T-cell (primary cell): ENCODE data around the gene CYFIP1. TPM values are rescaled to one million over a fixed set of nuclear protein-coding genes. Genes with fewer than 3 reads are reported as not detected.

Experiments
- ATAC-seq, 4 experiments: fragments of 200-7000 bp in 3 of 4; fragments of 150-1000 bp in 1 of 4; cut with Tn5 transposase; replicated peaks in 1 of 4; 1 replicate in 3 of 4; 2 replicates in 1 of 4; pipeline ENCODE4 v1.10.0; 2021; ENCODE audit warnings: moderate library complexity in 3 of 4, mild to moderate bottlenecking in 2 of 4, moderate number of reproducible peaks in 1 of 4
- CTCF ChIA-PET, 2 donors: fragments of 300-600 bp; sonication (Branson Sonifier 250); formaldehyde crosslinking; loops; one replicate each; lab custom pipeline; 2022; ENCODE audit warnings: antibody characterized with exemption in 2 of 2; lab: Charles Lee
- POLR2A ChIA-PET, 2 donors: fragments of 300-600 bp; sonication (Branson Sonifier 250); formaldehyde crosslinking; loops; one replicate each; lab custom pipeline; 2022; ENCODE audit warnings: antibody characterized with exemption in 2 of 2; lab: Charles Lee
- DNase-seq, 35 experiments: peaks; one replicate each; pipeline versions ENCODE4 v3.0.0 to v3.0.0-alpha.2; 2013 to 2023
- H3K27ac ChIP-seq: one replicate; pipeline ENCODE4 v1.5.1; 2013; ENCODE audit warnings: low read length
- H3K27me3 ChIP-seq, 2 experiments: replicated peaks in 1 of 2; 1 replicate in 1 of 2; 2 replicates in 1 of 2; pipeline versions ENCODE4 v1.6.1 to v1.7.0; 2013; ENCODE audit warnings: low read length in 1 of 2, mixed read lengths in 1 of 2; ENCODE audit not compliant: control insufficient read depth in 2 of 2, insufficient read depth in 2 of 2; ENCODE audit errors: extremely low read depth in 1 of 2
- H3K36me3 ChIP-seq, 2 donors: 1 replicate in 1 of 2; 2 replicates in 1 of 2; pipeline versions ENCODE4 v1.6.1 to v1.7.0; 2013; ENCODE audit warnings: low read length in 1 of 2; ENCODE audit not compliant: control insufficient read depth in 2 of 2, insufficient read depth in 1 of 2; ENCODE audit errors: extremely low read depth in 1 of 2
- H3K4me1 ChIP-seq, 2 experiments: 1 replicate in 1 of 2; 2 replicates in 1 of 2; pipeline versions ENCODE4 v1.6.1 to v1.7.0; 2013; ENCODE audit warnings: low read length in 2 of 2, mixed read lengths in 1 of 2; ENCODE audit not compliant: insufficient read depth in 2 of 2, control insufficient read depth in 1 of 2; ENCODE audit errors: extremely low read depth in 1 of 2
- H3K4me3 ChIP-seq, 2 donors: 1 replicate in 1 of 2; 2 replicates in 1 of 2; pipeline versions ENCODE4 v1.5.1 to v1.7.0; 2013; ENCODE audit warnings: mild to moderate bottlenecking in 2 of 2, low read length in 1 of 2, moderate library complexity in 1 of 2; ENCODE audit not compliant: control insufficient read depth in 1 of 2; ENCODE audit errors: extremely low read depth in 1 of 2
- H3K9me3 ChIP-seq: 2 replicates; pipeline ENCODE4 v1.7.0; 2013
- H3K27ac Mint-ChIP-seq, 2 donors: one replicate each; pipeline ENCODE4 v1.8.0; 2020 to 2021; ENCODE audit warnings: mild to moderate bottlenecking in 2 of 2, mixed read lengths in 2 of 2
- H3K27me3 Mint-ChIP-seq, 2 donors: one replicate each; pipeline ENCODE4 v1.8.0; 2021 to 2022; ENCODE audit warnings: mixed read lengths in 2 of 2
- H3K36me3 Mint-ChIP-seq: one replicate; pipeline ENCODE4 v1.8.0; 2021; ENCODE audit warnings: mixed read lengths
- H3K4me1 Mint-ChIP-seq, 3 donors: one replicate each; pipeline ENCODE4 v1.8.0; 2020 to 2022; ENCODE audit warnings: mixed read lengths in 3 of 3, mild to moderate bottlenecking in 1 of 3
- H3K4me3 Mint-ChIP-seq, 3 donors: one replicate each; pipeline ENCODE4 v1.8.0; 2020 to 2022; ENCODE audit warnings: mild to moderate bottlenecking in 3 of 3, mixed read lengths in 3 of 3, moderate library complexity in 3 of 3
- H3K9me3 Mint-ChIP-seq, 3 donors: one replicate each; pipeline ENCODE4 v1.8.0; 2020 to 2022; ENCODE audit warnings: mixed read lengths in 3 of 3
- WGBS: methylation state at CpG from one replicate; pipeline ENCODE4 v1.1.5; 2013; ENCODE audit warnings: missing lambda C conversion rate; ENCODE audit not compliant: insufficient coverage; 5-methylcytosine and 5-hydroxymethylcytosine counted together
- total RNA-seq, 35 experiments: library from RNA in 6 of 35; stranded (reverse) in 6 of 35; fragments of 120-200 nt in 1 of 35; gene quantifications; one replicate each; pipeline versions ENCODE4 v1.2.1 to v1.2.4 and lab custom pipeline; 2013 to 2026

CYFIP1 gene
- total RNA-seq, 5 donors from 2014 or later (not counting 1 experiment from before 2014, with no cell fraction given) = 3.8 to 10.2 (median 7.9) TPM

- ATAC-seq (no peak), DNase-seq (peak in 3 of 35 experiments; percentile 5 to 15 (median 7))
- no peak overlapping the region for H3K4me3 Mint-ChIP-seq
- no peak overlapping the region for H3K27ac Mint-ChIP-seq
- no peaks in the 10 kb centered on the region for H3K4me1 ChIP-seq
- no peaks in the 10 kb centered on the region for H3K27me3 ChIP-seq
- H3K27me3 Mint-ChIP-seq = no peaks in the 10 kb centered on the region
- no peak overlapping the region for H3K4me3 ChIP-seq
- H3K27ac ChIP-seq = no peak overlapping the region
- H3K36me3 Mint-ChIP-seq = peaks cover 14% of the 10 kb centered on the region
- ChIA-PET CTCF (no interaction called here), POLR2A (no interaction called here)
- H3K9me3 ChIP-seq = no peaks in the 10 kb centered on the region
- H3K36me3 ChIP-seq = no peaks in the 10 kb centered on the region
- 89% methylated on average over 1 of the region's 1 CpG for WGBS
- H3K4me1 Mint-ChIP-seq = peaks cover 0 to 2% (median 0%) of the 10 kb centered on the region in 3 donors
- H3K9me3 Mint-ChIP-seq = no peaks in the 10 kb centered on the region
Observed at GRCh38 chr15:22884344-22884743, 95.8 kb downstream of the CYFIP1 start.

GRCh38 chr15:22883196-22883595 is 97.0 kb downstream of the CYFIP1 start:
- Histone ChIP-seq H3K4me1 (no peaks in the 10 kb centered on the region), H3K27me3 (no peaks in the 10 kb centered on the region), H3K36me3 (no peaks in the 10 kb centered on the region), H3K9me3 (no peaks in the 10 kb centered on the region), H3K4me3 (no peak overlapping the region), H3K27ac (no peak overlapping the region)
- no peaks in the 10 kb centered on the region for H3K27me3 Mint-ChIP-seq
- ATAC-seq (no peak), DNase-seq (no peak)
- no peak overlapping the region for H3K4me3 Mint-ChIP-seq
- no peaks in the 10 kb centered on the region for H3K9me3 Mint-ChIP-seq
- no peak overlapping the region for H3K27ac Mint-ChIP-seq
- no CpG with 5 or more reads among the region's 13 CpGs for WGBS
- CTCF ChIA-PET = no interaction called here
- POLR2A ChIA-PET = no interaction called here
- H3K4me1 Mint-ChIP-seq = peaks cover 0 to 2% (median 0%) of the 10 kb centered on the region in 3 donors
- H3K36me3 Mint-ChIP-seq = peaks cover 18% of the 10 kb centered on the region

GRCh38 chr15:22881739-22882440 is 98.3 kb downstream of the CYFIP1 start:
- Histone ChIP-seq H3K4me1 (no peaks in the 10 kb centered on the region), H3K36me3 (peaks cover 0 to 2% of the 10 kb centered on the region in 2 donors), H3K27me3 (no peaks in the 10 kb centered on the region), H3K4me3 (no peak overlapping the region), H3K27ac (no peak overlapping the region), H3K9me3 (no peaks in the 10 kb centered on the region)
- peaks cover 0 to 2% (median 0%) of the 10 kb centered on the region in 3 donors for H3K4me1 Mint-ChIP-seq
- WGBS = 95% methylated on average over 21 of the region's 25 CpGs
- H3K36me3 Mint-ChIP-seq = peaks cover 21% of the 10 kb centered on the region
- H3K27me3 Mint-ChIP-seq = no peaks in the 10 kb centered on the region
- POLR2A ChIA-PET = no interaction called here
- CTCF ChIA-PET = no interaction called here
- H3K27ac Mint-ChIP-seq = no peak overlapping the region
- DNase-seq (no peak), ATAC-seq (no peak)
- no peaks in the 10 kb centered on the region for H3K9me3 Mint-ChIP-seq
- no peak overlapping the region for H3K4me3 Mint-ChIP-seq

GRCh38 chr15:22880981-22881738 is 99.0 kb downstream of the CYFIP1 start:
- H3K27me3 ChIP-seq = no peaks in the 10 kb centered on the region
- H3K9me3 ChIP-seq = no peaks in the 10 kb centered on the region
- Mint-ChIP-seq H3K4me3 (no peak overlapping the region), H3K4me1 (peaks cover 0 to 2% (median 0%) of the 10 kb centered on the region in 3 donors), H3K27me3 (no peaks in the 10 kb centered on the region), H3K9me3 (no peaks in the 10 kb centered on the region), H3K27ac (no peak overlapping the region), H3K36me3 (peaks cover 21% of the 10 kb centered on the region)
- WGBS = 87% methylated on average over 17 of the region's 19 CpGs
- no peak for ATAC-seq
- peaks cover 0 to 3% of the 10 kb centered on the region in 2 donors for H3K36me3 ChIP-seq
- no peak for DNase-seq
- POLR2A ChIA-PET = no interaction called here
- CTCF ChIA-PET = no interaction called here
- no peak overlapping the region for H3K4me3 ChIP-seq
- H3K4me1 ChIP-seq = no peaks in the 10 kb centered on the region
- H3K27ac ChIP-seq = no peak overlapping the region

- Mint-ChIP-seq H3K4me3 (no peak overlapping the region), H3K4me1 (peaks cover 0 to 2% (median 0%) of the 10 kb centered on the region in 3 donors), H3K27me3 (no peaks in the 10 kb centered on the region), H3K9me3 (no peaks in the 10 kb centered on the region), H3K27ac (no peak overlapping the region), H3K36me3 (peaks cover 28% of the 10 kb centered on the region)
- Histone ChIP-seq H3K4me1 (no peaks in the 10 kb centered on the region), H3K9me3 (no peaks in the 10 kb centered on the region), H3K27me3 (no peaks in the 10 kb centered on the region), H3K36me3 (peaks cover 0 to 3% of the 10 kb centered on the region in 2 donors), H3K4me3 (no peak overlapping the region), H3K27ac (no peak overlapping the region)
- ChIA-PET CTCF (no interaction called here), POLR2A (no interaction called here)
- DNase-seq (no peak), ATAC-seq (no peak)
- 83% methylated on average over 23 of the region's 33 CpGs for WGBS
Observed at GRCh38 chr15:22880068-22880980, 99.8 kb downstream of the CYFIP1 start.

- H3K27me3 ChIP-seq = no peaks in the 10 kb centered on the region
- no peaks in the 10 kb centered on the region for H3K4me1 ChIP-seq
- CTCF ChIA-PET = no interaction called here
- POLR2A ChIA-PET = no interaction called here
- H3K27ac ChIP-seq = no peak overlapping the region
- ATAC-seq = no peak
- Mint-ChIP-seq H3K9me3 (no peaks in the 10 kb centered on the region), H3K4me1 (peaks cover 0 to 2% (median 0%) of the 10 kb centered on the region in 3 donors), H3K27me3 (no peaks in the 10 kb centered on the region), H3K27ac (no peak overlapping the region), H3K36me3 (peaks cover 28% of the 10 kb centered on the region), H3K4me3 (no peak overlapping the region)
- H3K4me3 ChIP-seq = no peak overlapping the region
- H3K9me3 ChIP-seq = no peaks in the 10 kb centered on the region
- WGBS = 93% methylated on average over 10 of the region's 10 CpGs
- DNase-seq = no peak
- peaks cover 0 to 3% of the 10 kb centered on the region in 2 donors for H3K36me3 ChIP-seq
Observed at GRCh38 chr15:22878103-22878502, 102.1 kb downstream of the CYFIP1 start.
